A673 (cell line): ENCODE measurements around the gene ZNF408.

Source experiments
- EZH2 ChIP-seq: fragments of 200-600 bp; sonication (generic); IDR thresholded peaks from 2 replicates; pipeline ENCODE4 v1.6.1; 2017; ENCODE audit warnings: borderline replicate concordance, low read depth, mild to moderate bottlenecking, mixed read lengths, antibody characterized with exemption, low read length; ENCODE audit not compliant: poor library complexity, severe bottlenecking
- TF ChIP-seq, protein P1 (sequence below): fragments of 300-800, 200-600 bp; sonication (generic); conservative IDR thresholded peaks from 2 replicates; pipeline ENCODE4 v1.5.1; 2017; ENCODE audit warnings: low read depth, mild to moderate bottlenecking, antibody characterized with exemption, low read length, moderate library complexity, mixed read lengths

DNA sequence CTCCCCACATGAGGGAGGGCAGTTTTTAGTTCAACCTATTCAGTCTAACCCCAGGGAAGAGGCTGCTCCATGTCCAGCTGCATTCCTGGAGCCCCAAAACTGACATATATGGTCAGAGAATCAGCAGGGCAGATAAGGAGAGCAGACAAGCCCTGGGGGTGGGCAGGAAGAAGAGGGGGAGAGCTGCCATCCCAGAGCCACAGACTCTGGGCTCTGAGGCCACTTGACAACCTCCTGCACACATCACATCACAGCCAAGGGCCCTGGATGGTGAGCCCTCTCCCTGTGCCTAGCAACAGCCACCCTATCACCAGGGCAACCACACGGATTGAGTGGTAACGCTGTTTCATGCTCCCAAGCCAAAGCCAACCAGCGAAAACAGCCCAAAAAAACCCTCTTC, 3.5 kb upstream of the ZNF408 start:
- TF ChIP-seq, protein P1, sequence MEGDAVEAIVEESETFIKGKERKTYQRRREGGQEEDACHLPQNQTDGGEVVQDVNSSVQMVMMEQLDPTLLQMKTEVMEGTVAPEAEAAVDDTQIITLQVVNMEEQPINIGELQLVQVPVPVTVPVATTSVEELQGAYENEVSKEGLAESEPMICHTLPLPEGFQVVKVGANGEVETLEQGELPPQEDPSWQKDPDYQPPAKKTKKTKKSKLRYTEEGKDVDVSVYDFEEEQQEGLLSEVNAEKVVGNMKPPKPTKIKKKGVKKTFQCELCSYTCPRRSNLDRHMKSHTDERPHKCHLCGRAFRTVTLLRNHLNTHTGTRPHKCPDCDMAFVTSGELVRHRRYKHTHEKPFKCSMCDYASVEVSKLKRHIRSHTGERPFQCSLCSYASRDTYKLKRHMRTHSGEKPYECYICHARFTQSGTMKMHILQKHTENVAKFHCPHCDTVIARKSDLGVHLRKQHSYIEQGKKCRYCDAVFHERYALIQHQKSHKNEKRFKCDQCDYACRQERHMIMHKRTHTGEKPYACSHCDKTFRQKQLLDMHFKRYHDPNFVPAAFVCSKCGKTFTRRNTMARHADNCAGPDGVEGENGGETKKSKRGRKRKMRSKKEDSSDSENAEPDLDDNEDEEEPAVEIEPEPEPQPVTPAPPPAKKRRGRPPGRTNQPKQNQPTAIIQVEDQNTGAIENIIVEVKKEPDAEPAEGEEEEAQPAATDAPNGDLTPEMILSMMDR = no peak
- no peak for TF ChIP-seq EZH2
